Liver (tissue), 3 donors: Measurements from ENCODE around the gene NUBPL.

Experiments
- CTCF ChIP-seq: fragments of 150-350 bp; IDR thresholded peaks from 2 replicates; pipeline ENCODE4 v1.5.1; 2017; ENCODE audit warnings: improper control_type of control experiment, low read depth, low read length; ENCODE audit not compliant: missing input control
- GABPA ChIP-seq, 2 donors: IDR thresholded peaks in 1 of 2; conservative IDR thresholded peaks in 1 of 2; 2 replicates each; pipeline ENCODE4 v1.6.1; 2016; ENCODE audit warnings: antibody characterized with exemption in 2 of 2, mild to moderate bottlenecking in 1 of 2, moderate library complexity in 1 of 2
- REST ChIP-seq: IDR thresholded peaks from 2 replicates; pipeline ENCODE4 v1.6.1; 2016; ENCODE audit warnings: antibody characterized with exemption, mild to moderate bottlenecking
- SP1 ChIP-seq: IDR thresholded peaks from 2 replicates; pipeline ENCODE4 v1.6.1; 2018; ENCODE audit warnings: antibody characterized with exemption, mild to moderate bottlenecking
- donor health status: healthy.
- donor health status: healthy.

GRCh38 chr14:31622060-31622459 is 60.9 kb downstream of the NUBPL start:
- TF ChIP-seq REST (no peak), CTCF (no peak), GABPA (IDR thresholded peaks at IDR 0.05 in 1 of 2, conservative IDR thresholded peaks at IDR 0.05 in 1 of 2) (no peak), SP1 (no peak)
